CD4-positive, alpha-beta T cell (primary cell): ENCODE results near the gene MED27. TPM values are rescaled to one million over a fixed set of nuclear protein-coding genes. Genes with fewer than 3 reads are reported as not detected.

Experiments
- ATAC-seq: fragments of 200-7000 bp; cut with Tn5 transposase; one replicate; pipeline ENCODE4 v1.10.0; 2022; ENCODE audit warnings: mild to moderate bottlenecking; ENCODE audit not compliant: poor library complexity
- CTCF ChIA-PET: fragments of 350-600 bp; sonication (Branson Sonifier 250); formaldehyde crosslinking; loops from one replicate; lab custom pipeline; 2021; ENCODE audit warnings: antibody characterized with exemption, inconsistent platforms; lab: Charles Lee
- POLR2A ChIA-PET: fragments of 350-600 bp; sonication (Branson Sonifier 250); formaldehyde crosslinking; loops from one replicate; lab custom pipeline; 2021; ENCODE audit warnings: antibody characterized with exemption, inconsistent platforms; lab: Charles Lee
- DNase-seq, 14 experiments: peaks; one replicate each; pipeline ENCODE4 v3.0.0-alpha.2; 2013 to 2020; ENCODE audit warnings: mixed read lengths in 2 of 14
- H3K27ac ChIP-seq, 2 donors: one replicate each; pipeline versions ENCODE4 v1.5.1 to v1.7.0; 2013; ENCODE audit warnings: low read length in 2 of 2, low read depth in 1 of 2, mild to moderate bottlenecking in 1 of 2
- H3K27me3 ChIP-seq, 2 experiments: 1 replicate in 1 of 2; 2 replicates in 1 of 2; pipeline versions ENCODE4 v1.6.1 to v1.7.0; 2013; ENCODE audit warnings: low read length in 2 of 2, control low read depth in 1 of 2, mild to moderate bottlenecking in 1 of 2, moderate library complexity in 1 of 2; ENCODE audit not compliant: insufficient read depth in 2 of 2, control insufficient read depth in 1 of 2
- H3K36me3 ChIP-seq: one replicate; pipeline ENCODE4 v1.6.1; 2013; ENCODE audit warnings: low read length, control low read depth; ENCODE audit not compliant: insufficient read depth
- H3K4me1 ChIP-seq: one replicate; pipeline ENCODE4 v1.6.1; 2013; ENCODE audit warnings: low read length, control low read depth; ENCODE audit not compliant: insufficient read depth
- H3K4me3 ChIP-seq: one replicate; pipeline ENCODE4 v1.5.1; 2013; ENCODE audit warnings: mild to moderate bottlenecking, low read length, moderate library complexity
- H3K9me3 ChIP-seq, 2 experiments: 1 replicate in 1 of 2; 2 replicates in 1 of 2; pipeline versions ENCODE4 v1.6.1 to v1.7.0; 2013; ENCODE audit warnings: low read length in 2 of 2, mild to moderate bottlenecking in 2 of 2, control low read depth in 1 of 2, moderate library complexity in 1 of 2; ENCODE audit not compliant: control insufficient read depth in 1 of 2, insufficient read depth in 1 of 2
- H3K27ac Mint-ChIP-seq: one replicate; pipeline ENCODE4 v1.8.0; 2020; ENCODE audit warnings: mixed read lengths
- H3K27me3 Mint-ChIP-seq: one replicate; pipeline ENCODE4 v1.8.0; 2021; ENCODE audit warnings: mixed read lengths
- H3K36me3 Mint-ChIP-seq: one replicate; pipeline ENCODE4 v1.8.0; 2021; ENCODE audit warnings: low read depth, mixed read lengths
- H3K4me1 Mint-ChIP-seq: one replicate; pipeline ENCODE4 v1.8.0; 2021; ENCODE audit warnings: low read depth, mixed read lengths
- H3K4me3 Mint-ChIP-seq: one replicate; pipeline ENCODE4 v1.8.0; 2020; ENCODE audit warnings: mild to moderate bottlenecking, mixed read lengths
- H3K9me3 Mint-ChIP-seq: one replicate; pipeline ENCODE4 v1.8.0; 2020; ENCODE audit warnings: mixed read lengths
- intact Hi-C, 2 experiments: fragments of 100-400 bp; cut with DNase I in 1 of 2; cut with micrococcal nuclease in 1 of 2; formaldehyde crosslinking; loops; one replicate each; pipeline versions ENCODE4 v1.15.1 to v1.9.0; 2023 to 2025; cut with DNase I, micrococcal nuclease
- total RNA-seq, 174 experiments: library from RNA in 2 of 174; stranded (reverse) in 2 of 174; gene quantifications; one replicate each; pipeline ENCODE4 v1.2.3 and lab custom pipeline; 2021 to 2026
- TF ChIP-seq, protein P1 (sequence below): fragments of 200-600 bp; IDR thresholded peaks from one replicate; pipeline ENCODE4 v1.8.0; 2022; ENCODE audit warnings: antibody characterized with exemption, mild to moderate bottlenecking

The MED27 gene
- total RNA-seq, 2 experiments from 2014 or later: 15.0 to 17.4 TPM

DNA sequence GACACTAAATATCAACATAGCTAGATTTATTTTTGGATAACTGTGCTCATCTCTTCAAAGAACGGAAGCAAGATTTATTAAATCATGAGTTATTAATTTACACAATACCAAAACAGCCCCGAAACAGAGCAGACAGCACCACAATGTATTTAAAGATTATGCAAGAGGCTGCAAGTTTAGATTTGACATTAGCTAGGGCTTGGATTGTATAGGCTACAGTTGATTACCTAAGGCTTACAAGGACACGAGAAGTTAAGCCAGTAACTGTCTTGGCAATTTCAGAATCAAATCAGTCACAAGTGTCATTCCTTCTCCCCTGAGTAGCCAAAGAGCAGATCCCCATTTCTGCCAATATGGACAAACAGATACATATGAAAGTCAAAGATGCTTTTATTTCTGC lies 152.6 kb downstream of the MED27 start:
- ATAC-seq: no peak
- no peaks in the 10 kb centered on the region for H3K4me1 ChIP-seq
- H3K27ac ChIP-seq: no peak overlapping the region
- POLR2A ChIA-PET: no interaction called here
- intact Hi-C loops: no loop called here
- no peak overlapping the region for H3K27ac Mint-ChIP-seq
- no peaks in the 10 kb centered on the region for H3K27me3 Mint-ChIP-seq
- no peaks in the 10 kb centered on the region for H3K27me3 ChIP-seq
- no peaks in the 10 kb centered on the region for H3K9me3 ChIP-seq
- no peaks in the 10 kb centered on the region for H3K9me3 Mint-ChIP-seq
- H3K4me1 Mint-ChIP-seq: no peaks in the 10 kb centered on the region
- no peak for DNase-seq
- CTCF ChIA-PET: no interaction called here
- H3K36me3 ChIP-seq: peaks cover 7% of the 10 kb centered on the region
- H3K4me3 Mint-ChIP-seq: no peak overlapping the region
- no peak overlapping the region for H3K4me3 ChIP-seq
- H3K36me3 Mint-ChIP-seq: peaks cover 17% of the 10 kb centered on the region
- TF ChIP-seq, protein P1, sequence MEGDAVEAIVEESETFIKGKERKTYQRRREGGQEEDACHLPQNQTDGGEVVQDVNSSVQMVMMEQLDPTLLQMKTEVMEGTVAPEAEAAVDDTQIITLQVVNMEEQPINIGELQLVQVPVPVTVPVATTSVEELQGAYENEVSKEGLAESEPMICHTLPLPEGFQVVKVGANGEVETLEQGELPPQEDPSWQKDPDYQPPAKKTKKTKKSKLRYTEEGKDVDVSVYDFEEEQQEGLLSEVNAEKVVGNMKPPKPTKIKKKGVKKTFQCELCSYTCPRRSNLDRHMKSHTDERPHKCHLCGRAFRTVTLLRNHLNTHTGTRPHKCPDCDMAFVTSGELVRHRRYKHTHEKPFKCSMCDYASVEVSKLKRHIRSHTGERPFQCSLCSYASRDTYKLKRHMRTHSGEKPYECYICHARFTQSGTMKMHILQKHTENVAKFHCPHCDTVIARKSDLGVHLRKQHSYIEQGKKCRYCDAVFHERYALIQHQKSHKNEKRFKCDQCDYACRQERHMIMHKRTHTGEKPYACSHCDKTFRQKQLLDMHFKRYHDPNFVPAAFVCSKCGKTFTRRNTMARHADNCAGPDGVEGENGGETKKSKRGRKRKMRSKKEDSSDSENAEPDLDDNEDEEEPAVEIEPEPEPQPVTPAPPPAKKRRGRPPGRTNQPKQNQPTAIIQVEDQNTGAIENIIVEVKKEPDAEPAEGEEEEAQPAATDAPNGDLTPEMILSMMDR: no peak

DNA sequence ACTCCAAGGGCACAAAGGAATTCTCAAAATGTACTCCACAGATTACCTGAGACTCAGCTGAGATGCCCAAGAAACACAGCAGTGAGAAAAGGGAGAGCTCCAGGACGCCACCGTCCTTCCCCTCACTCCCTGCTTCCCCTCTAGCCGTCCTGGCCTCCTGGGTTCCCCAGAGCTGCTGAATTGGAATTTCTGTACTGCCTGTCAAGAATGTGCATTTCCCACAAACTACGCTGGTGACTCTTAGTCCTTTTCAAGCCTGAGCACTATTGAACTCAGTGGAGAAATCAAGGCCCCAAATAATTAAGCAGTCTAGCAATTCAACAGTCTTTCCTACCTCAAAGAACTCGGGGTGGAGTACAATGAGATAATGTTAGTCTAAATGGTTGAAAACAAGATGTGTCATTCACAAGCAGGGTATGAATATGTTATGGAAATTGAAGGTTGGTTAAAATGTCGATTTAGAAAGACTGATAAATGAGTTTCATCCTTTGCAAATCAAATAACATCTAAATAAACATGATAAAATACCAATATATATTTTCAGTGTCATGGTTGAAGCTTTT lies 153.2 kb downstream of the MED27 start:
- Histone ChIP-seq H3K9me3 (no peaks in the 10 kb centered on the region), H3K4me3 (no peak overlapping the region), H3K27me3 (no peaks in the 10 kb centered on the region), H3K27ac (no peak overlapping the region), H3K36me3 (peaks cover 7% of the 10 kb centered on the region), H3K4me1 (no peaks in the 10 kb centered on the region)
- Mint-ChIP-seq H3K27ac (no peak overlapping the region), H3K36me3 (peaks cover 14% of the 10 kb centered on the region), H3K4me1 (no peaks in the 10 kb centered on the region), H3K4me3 (no peak overlapping the region), H3K9me3 (no peaks in the 10 kb centered on the region), H3K27me3 (no peaks in the 10 kb centered on the region)
- TF ChIP-seq, protein P1: no peak
- no peak for ATAC-seq
- DNase-seq: no peak
- intact Hi-C loops: no loop called here
- ChIA-PET POLR2A (no interaction called here), CTCF (no interaction called here)

DNA sequence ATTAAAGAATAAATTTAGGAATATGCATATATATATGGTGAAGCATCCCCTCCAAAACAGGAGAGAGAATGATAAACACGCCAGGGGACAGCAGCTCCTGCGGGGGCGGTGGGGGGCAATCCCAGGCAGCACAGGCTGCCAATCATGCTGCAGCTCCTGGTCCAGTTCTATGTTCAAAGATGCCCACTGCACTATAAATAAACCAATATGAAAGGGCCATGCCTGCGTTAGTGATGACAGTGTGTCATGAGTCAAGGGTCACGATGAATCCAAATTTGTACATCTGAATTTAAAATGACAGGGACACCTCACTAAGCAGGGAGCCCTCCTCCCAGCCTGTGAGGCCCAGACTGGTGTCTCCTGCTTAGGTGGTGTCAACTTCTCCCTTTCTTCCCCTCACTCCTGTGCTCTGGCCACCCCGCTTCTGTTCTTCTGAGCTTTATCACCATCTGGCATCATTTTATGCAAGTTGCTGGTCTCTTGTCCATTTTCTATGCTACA lies 153.9 kb downstream of the MED27 start:
- Mint-ChIP-seq H3K4me3 (no peak overlapping the region), H3K36me3 (peaks cover 19% of the 10 kb centered on the region), H3K4me1 (no peaks in the 10 kb centered on the region), H3K27ac (no peak overlapping the region), H3K27me3 (no peaks in the 10 kb centered on the region), H3K9me3 (no peaks in the 10 kb centered on the region)
- intact Hi-C loops: no loop called here
- TF ChIP-seq, protein P1: no peak
- H3K27ac ChIP-seq: no peak overlapping the region
- ChIA-PET POLR2A (no interaction called here), CTCF (no interaction called here)
- DNase-seq: no peak
- ATAC-seq: no peak
- H3K4me1 ChIP-seq: no peaks in the 10 kb centered on the region
- H3K27me3 ChIP-seq: no peaks in the 10 kb centered on the region
- peaks cover 7% of the 10 kb centered on the region for H3K36me3 ChIP-seq
- no peaks in the 10 kb centered on the region for H3K9me3 ChIP-seq
- no peak overlapping the region for H3K4me3 ChIP-seq
